ENCODE data around the gene SAMD5.

DNA sequence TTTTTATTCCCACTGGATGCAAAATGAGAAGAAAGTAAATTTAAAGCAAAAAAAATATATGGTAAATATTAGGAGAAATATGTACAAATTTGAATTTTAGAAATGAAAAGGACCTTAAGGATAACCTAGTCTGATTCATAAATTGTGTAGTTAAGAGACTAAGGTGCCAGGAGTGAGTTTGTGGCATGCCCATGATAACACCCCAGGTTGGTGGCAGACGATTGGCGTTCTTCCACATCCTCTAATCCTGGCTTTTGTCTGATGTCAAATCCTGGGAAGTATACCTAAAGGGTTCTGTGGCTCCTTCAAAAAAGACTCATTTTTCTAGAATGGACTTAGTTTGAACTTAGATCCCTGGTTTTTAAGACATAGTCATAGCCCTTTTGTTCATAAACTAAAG, 62.2 kb downstream of the SAMD5 start:
- TF ChIP-seq SUZ12 (IDR thresholded peaks at IDR 0.05) = no peak
- TF ChIP-seq ARNT (IDR thresholded peaks at IDR 0.05) = no peak
- TF ChIP-seq ELF4 (IDR thresholded peaks at IDR 0.05) = no peak
- TF ChIP-seq BHLHE40 (IDR thresholded peaks at IDR 0.05; ENCODE audit: borderline replicate concordance) = no peak
- TF ChIP-seq CTBP1 (IDR thresholded peaks at IDR 0.05; ENCODE audit: borderline replicate concordance) = no peak
- no peak for TF ChIP-seq ZNF384 (IDR thresholded peaks at IDR 0.05)
- TF ChIP-seq FOXK2 (IDR thresholded peaks at IDR 0.05) = no peak
- TF ChIP-seq FOXM1 (IDR thresholded peaks at IDR 0.05; ENCODE audit: borderline replicate concordance) = no peak
- TF ChIP-seq NFRKB (IDR thresholded peaks at IDR 0.05) = no peak
